ENCODE data around the gene EML5. TPM values are rescaled to one million over a fixed set of nuclear protein-coding genes. Genes with fewer than 3 reads are reported as not detected.

EML5 gene
- total RNA-seq, 3 donors from 2014 or later (not counting 1 experiment from before 2014, with no cell fraction given), result 0.68 to 1.3 (median 1.0) TPM

DNA sequence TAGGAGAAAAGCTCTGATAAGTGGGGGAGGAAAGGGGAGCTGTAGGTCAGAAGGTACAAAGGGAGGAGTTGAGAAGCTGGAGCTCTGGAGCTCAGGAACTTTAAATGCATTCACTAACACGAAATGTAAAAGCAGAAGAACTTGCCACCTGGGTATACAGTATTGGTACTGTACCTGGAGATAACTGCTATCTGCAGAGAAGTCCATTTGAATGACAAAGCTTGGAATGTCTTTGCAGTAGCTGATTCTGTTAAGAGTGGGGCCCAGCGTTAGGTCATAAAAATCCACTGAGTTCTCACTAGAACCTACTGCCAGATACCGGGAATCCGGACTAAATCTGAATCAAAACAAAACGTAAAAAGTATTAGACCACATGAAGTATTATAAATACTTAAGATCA is 174.3 kb downstream of the EML5 start:
- TF ChIP-seq, protein P1, sequence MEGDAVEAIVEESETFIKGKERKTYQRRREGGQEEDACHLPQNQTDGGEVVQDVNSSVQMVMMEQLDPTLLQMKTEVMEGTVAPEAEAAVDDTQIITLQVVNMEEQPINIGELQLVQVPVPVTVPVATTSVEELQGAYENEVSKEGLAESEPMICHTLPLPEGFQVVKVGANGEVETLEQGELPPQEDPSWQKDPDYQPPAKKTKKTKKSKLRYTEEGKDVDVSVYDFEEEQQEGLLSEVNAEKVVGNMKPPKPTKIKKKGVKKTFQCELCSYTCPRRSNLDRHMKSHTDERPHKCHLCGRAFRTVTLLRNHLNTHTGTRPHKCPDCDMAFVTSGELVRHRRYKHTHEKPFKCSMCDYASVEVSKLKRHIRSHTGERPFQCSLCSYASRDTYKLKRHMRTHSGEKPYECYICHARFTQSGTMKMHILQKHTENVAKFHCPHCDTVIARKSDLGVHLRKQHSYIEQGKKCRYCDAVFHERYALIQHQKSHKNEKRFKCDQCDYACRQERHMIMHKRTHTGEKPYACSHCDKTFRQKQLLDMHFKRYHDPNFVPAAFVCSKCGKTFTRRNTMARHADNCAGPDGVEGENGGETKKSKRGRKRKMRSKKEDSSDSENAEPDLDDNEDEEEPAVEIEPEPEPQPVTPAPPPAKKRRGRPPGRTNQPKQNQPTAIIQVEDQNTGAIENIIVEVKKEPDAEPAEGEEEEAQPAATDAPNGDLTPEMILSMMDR (IDR thresholded peaks at IDR 0.05), result no peak
- Histone ChIP-seq H3K27ac (ENCODE audit: low read length) (no peak overlapping the region), H3K4me3 (ENCODE audit: low read length) (no peak overlapping the region), H3K4me1 (ENCODE audit: control insufficient read depth, insufficient read depth, low read length) (peaks cover 3% of the 10 kb centered on the region), H3K36me3 (ENCODE audit: control insufficient read depth, insufficient read depth, low read length) (peaks cover 3% of the 10 kb centered on the region), H3K9me3 (ENCODE audit: control insufficient read depth, insufficient read depth, low read length) (no peaks in the 10 kb centered on the region), H3K27me3 (ENCODE audit: control insufficient read depth, insufficient read depth, low read length) (no peaks in the 10 kb centered on the region)
- WGBS (ENCODE audit: insufficient coverage), result 95% methylated on average over 4 of the region's 5 CpGs
- no peaks in the 10 kb centered on the region for H3K4me1 Mint-ChIP-seq
- intact Hi-C loops (cut with micrococcal nuclease), result no loop called here
- H3K36me3 Mint-ChIP-seq, result peaks cover 8% of the 10 kb centered on the region
- ATAC-seq, result no peak
- no peaks in the 10 kb centered on the region for H3K9me3 Mint-ChIP-seq
- H3K27me3 Mint-ChIP-seq (ENCODE audit: low read depth in 2 of 2), result no peaks in the 10 kb centered on the region
- no peak overlapping the region for H3K27ac Mint-ChIP-seq
- DNase-seq, result no peak
- no peak overlapping the region for H3K4me3 Mint-ChIP-seq

DNA sequence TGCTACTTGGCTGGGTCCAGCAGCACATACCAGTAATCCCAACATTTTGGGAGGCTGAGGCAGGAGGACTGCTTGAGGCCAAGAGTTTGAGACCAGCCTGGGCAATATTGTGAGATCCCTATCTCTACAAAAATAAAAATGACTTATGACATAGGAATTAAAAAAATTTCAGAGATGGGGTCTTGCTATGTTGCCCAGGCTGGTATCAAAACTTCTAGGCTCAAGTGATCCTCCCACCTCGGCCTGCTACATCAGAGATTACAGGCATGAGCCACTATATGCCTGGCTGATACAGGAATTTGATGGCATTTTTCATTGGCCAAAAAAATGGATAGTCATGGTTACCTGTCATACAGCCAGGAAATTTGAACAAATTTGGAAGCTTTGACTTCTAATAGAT is 175.3 kb downstream of the EML5 start:
- H3K27ac Mint-ChIP-seq, result no peak overlapping the region
- intact Hi-C loops (cut with micrococcal nuclease), result no loop called here
- H3K4me1 ChIP-seq (ENCODE audit: control insufficient read depth, insufficient read depth, low read length), result peaks cover 4% of the 10 kb centered on the region
- WGBS (ENCODE audit: insufficient coverage), result 97% methylated on average over 1 of the region's 1 CpG
- peaks cover 4% of the 10 kb centered on the region in 2 donors for H3K4me1 Mint-ChIP-seq
- ATAC-seq (no peak), DNase-seq (no peak)
- no peaks in the 10 kb centered on the region for H3K27me3 Mint-ChIP-seq (ENCODE audit: low read depth in 2 of 2)
- H3K4me3 Mint-ChIP-seq, result no peak overlapping the region
- no peak overlapping the region for H3K27ac ChIP-seq (ENCODE audit: low read length)
- no peaks in the 10 kb centered on the region for H3K9me3 Mint-ChIP-seq
- H3K9me3 ChIP-seq (ENCODE audit: control insufficient read depth, insufficient read depth, low read length), result no peaks in the 10 kb centered on the region
- TF ChIP-seq, protein P1 (IDR thresholded peaks at IDR 0.05), result no peak
- H3K27me3 ChIP-seq (ENCODE audit: control insufficient read depth, insufficient read depth, low read length), result no peaks in the 10 kb centered on the region
- peaks cover 8% of the 10 kb centered on the region for H3K36me3 Mint-ChIP-seq
- H3K4me3 ChIP-seq (ENCODE audit: low read length), result no peak overlapping the region
- H3K36me3 ChIP-seq (ENCODE audit: control insufficient read depth, insufficient read depth, low read length), result peaks cover 5% of the 10 kb centered on the region

DNA sequence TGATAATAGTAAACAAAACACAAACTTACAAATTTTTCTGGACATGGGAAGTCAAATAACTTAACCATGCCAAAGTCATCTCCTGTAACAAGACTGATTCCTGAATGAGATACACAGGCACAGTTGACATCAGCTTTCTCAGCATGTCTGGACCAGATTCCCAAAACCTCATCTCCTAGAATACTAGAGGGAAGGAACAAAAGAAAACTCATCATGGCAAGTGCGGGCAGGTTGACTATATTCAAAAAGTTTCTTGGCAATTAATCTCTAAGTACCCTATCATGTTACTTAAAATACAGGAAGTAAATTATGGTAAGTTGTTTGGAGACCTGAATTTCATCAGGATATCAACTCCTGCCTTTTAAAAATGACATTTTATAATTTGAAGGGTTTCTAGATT is 176.1 kb downstream of the EML5 start:
- intact Hi-C loops (cut with micrococcal nuclease), result no loop called here
- TF ChIP-seq, protein P1 (IDR thresholded peaks at IDR 0.05), result no peak
- H3K9me3 ChIP-seq (ENCODE audit: control insufficient read depth, insufficient read depth, low read length), result no peaks in the 10 kb centered on the region
- Mint-ChIP-seq H3K9me3 (no peaks in the 10 kb centered on the region), H3K4me1 (peaks cover 8 to 9% of the 10 kb centered on the region in 2 donors), H3K4me3 (no peak overlapping the region), H3K27ac (no peak overlapping the region), H3K27me3 (ENCODE audit: low read depth in 2 of 2) (no peaks in the 10 kb centered on the region), H3K36me3 (peaks cover 12% of the 10 kb centered on the region)
- no peak overlapping the region for H3K27ac ChIP-seq (ENCODE audit: low read length)
- no peak overlapping the region for H3K4me3 ChIP-seq (ENCODE audit: low read length)
- no CpG with 5 or more reads among the region's 1 CpG for WGBS (ENCODE audit: insufficient coverage)
- H3K36me3 ChIP-seq (ENCODE audit: control insufficient read depth, insufficient read depth, low read length), result peaks cover 11% of the 10 kb centered on the region
- DNase-seq (no peak), ATAC-seq (no peak)
- H3K4me1 ChIP-seq (ENCODE audit: control insufficient read depth, insufficient read depth, low read length), result peaks cover 4% of the 10 kb centered on the region
- no peaks in the 10 kb centered on the region for H3K27me3 ChIP-seq (ENCODE audit: control insufficient read depth, insufficient read depth, low read length)

DNA sequence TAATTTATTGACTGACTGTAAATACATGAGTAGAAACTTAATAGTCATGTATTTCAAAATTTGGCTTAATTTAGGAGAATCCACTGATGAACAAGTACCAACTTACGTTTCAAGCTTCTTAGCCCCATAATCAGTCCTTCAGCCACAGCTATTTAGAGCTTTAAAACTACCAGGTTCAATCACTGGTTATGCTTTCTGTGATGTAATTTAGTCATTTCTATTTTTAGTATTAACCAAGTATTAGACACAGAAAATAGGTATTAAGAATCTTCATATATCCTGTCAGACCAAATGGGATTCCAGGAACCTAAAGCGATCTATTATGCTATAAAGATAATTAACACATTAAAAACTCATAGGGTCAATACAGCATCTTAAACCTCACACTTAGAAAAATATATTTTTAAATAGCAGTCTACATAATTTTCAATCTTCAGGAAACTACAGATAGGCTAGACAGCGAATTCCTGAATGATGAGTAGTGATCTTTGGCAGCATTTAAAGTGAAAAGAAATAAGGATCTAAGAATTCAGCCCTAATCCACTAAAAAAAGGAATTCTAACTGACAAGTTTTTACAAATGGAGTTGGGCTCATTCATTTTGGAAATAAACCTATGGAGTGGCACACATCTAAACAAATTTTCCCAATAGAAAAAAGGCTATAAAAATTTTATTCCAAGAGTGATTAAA is 178.4 kb downstream of the EML5 start:
- 100% methylated on average over 1 of the region's 3 CpGs for WGBS (ENCODE audit: insufficient coverage)
- ATAC-seq, result no peak
- Mint-ChIP-seq H3K4me3 (no peak overlapping the region), H3K27me3 (ENCODE audit: low read depth in 2 of 2) (no peaks in the 10 kb centered on the region), H3K4me1 (peaks cover 10 to 11% of the 10 kb centered on the region in 2 donors), H3K9me3 (no peaks in the 10 kb centered on the region), H3K27ac (no peak overlapping the region), H3K36me3 (peaks cover 36% of the 10 kb centered on the region)
- TF ChIP-seq, protein P1 (IDR thresholded peaks at IDR 0.05), result no peak
- Histone ChIP-seq H3K4me3 (ENCODE audit: low read length) (no peak overlapping the region), H3K4me1 (ENCODE audit: control insufficient read depth, insufficient read depth, low read length) (peaks cover 4% of the 10 kb centered on the region), H3K27ac (ENCODE audit: low read length) (no peak overlapping the region), H3K9me3 (ENCODE audit: control insufficient read depth, insufficient read depth, low read length) (no peaks in the 10 kb centered on the region), H3K36me3 (ENCODE audit: control insufficient read depth, insufficient read depth, low read length) (peaks cover 34% of the 10 kb centered on the region), H3K27me3 (ENCODE audit: control insufficient read depth, insufficient read depth, low read length) (no peaks in the 10 kb centered on the region)
- intact Hi-C loops (cut with micrococcal nuclease), result no loop called here
- DNase-seq, result no peak
